Measurements from ENCODE around the gene VSIG10L.

DNA sequence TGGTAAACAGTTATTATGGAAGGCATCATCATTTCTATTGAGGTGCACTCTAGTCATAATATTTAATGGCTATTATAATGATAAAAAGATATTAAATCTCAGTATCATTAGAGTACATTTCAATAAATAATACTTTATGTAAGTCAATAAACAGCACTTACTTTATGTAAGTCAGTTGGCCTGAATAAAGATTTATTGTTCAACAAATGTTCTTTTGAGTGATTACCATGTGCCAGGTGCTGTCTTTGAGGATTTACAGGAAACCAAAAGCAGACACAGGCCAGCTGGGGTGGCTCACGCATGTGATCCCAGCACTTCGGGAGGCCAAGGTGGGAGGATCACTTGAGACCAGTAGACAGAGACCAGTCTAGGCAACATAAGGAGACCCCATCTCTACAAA lies 35.5 kb upstream of the VSIG10L start:
- TF ChIP-seq GATA2 (IDR thresholded peaks at IDR 0.05; ENCODE audit: low read depth, low read length) (no peak), GATA3 (IDR thresholded peaks at IDR 0.05; ENCODE audit: low read depth, low read length) (no peak)

All from SH-SY5Y (cell line).